PFSK-1 (cell line): ENCODE results near the gene PTPRH.

Experiments
- FOXP2 ChIP-seq: optimal IDR thresholded peaks from 2 replicates; pipeline ENCODE3; 2011; ENCODE audit warnings: borderline replicate concordance, control low read depth, inconsistent platforms; ENCODE audit not compliant: insufficient read depth; ENCODE audit errors: extremely low read length, extremely low read depth
- POLR2AphosphoS5 ChIP-seq: IDR thresholded peaks from 2 replicates; pipeline ENCODE4 v1.6.1; 2012; ENCODE audit warnings: low read depth, mild to moderate bottlenecking, control low read depth, low read length, moderate library complexity
- REST ChIP-seq, 2 experiments: IDR thresholded peaks; 2 replicates each; pipeline versions ENCODE4 v1.6.1 to v1.8.0; 2011 to 2012; ENCODE audit warnings: low read depth in 2 of 2, low read length in 2 of 2, control low read depth in 1 of 2, inconsistent platforms in 1 of 2, mild to moderate bottlenecking in 1 of 2, moderate library complexity in 1 of 2; ENCODE audit not compliant: insufficient read depth in 1 of 2
- SIN3A ChIP-seq: IDR thresholded peaks from 2 replicates; pipeline ENCODE4 v1.6.1; 2012; ENCODE audit warnings: mild to moderate bottlenecking, low read length, moderate library complexity, borderline replicate concordance; ENCODE audit not compliant: insufficient read depth
- TAF1 ChIP-seq: IDR thresholded peaks from 2 replicates; pipeline ENCODE4 v1.6.1; 2012; ENCODE audit warnings: low read length, control low read depth, borderline replicate concordance; ENCODE audit not compliant: insufficient read depth

The PTPRH gene

GRCh38 chr19:55196803-55197202 is 12.5 kb downstream of the PTPRH start:
- TF ChIP-seq SIN3A (no peak), TAF1 (no peak), REST (IDR thresholded peaks at IDR 0.05; ENCODE audit: insufficient read depth in 1 of 2, low read depth in 2 of 2, low read length in 2 of 2) (no peak), FOXP2 (no peak), POLR2AphosphoS5 (no peak)

- no peak for TF ChIP-seq POLR2AphosphoS5
- TF ChIP-seq SIN3A = no peak
Observed at GRCh38 chr19:55193481-55193880, 15.8 kb downstream of the PTPRH start.

- TF ChIP-seq TAF1 (no peak), REST (IDR thresholded peaks at IDR 0.05; ENCODE audit: insufficient read depth in 1 of 2, low read depth in 2 of 2, low read length in 2 of 2) (peak; percentile 67 to 68), FOXP2 (peak; percentile 97), SIN3A (0 out of 2 replicates have a peak, but pooled peaks have one; percentile 73), POLR2AphosphoS5 (peak; percentile 68)
Observed at GRCh38 chr19:55189403-55189835, 19.9 kb downstream of the PTPRH start.

GRCh38 chr19:55188625-55189024 is 20.7 kb downstream of the PTPRH start:
- TF ChIP-seq TAF1 (no peak), REST (IDR thresholded peaks at IDR 0.05; ENCODE audit: insufficient read depth in 1 of 2, low read depth in 2 of 2, low read length in 2 of 2) (peak in 1 of 2 experiments; percentile 30; a peak in 1 of 4 replicates), SIN3A (no peak), FOXP2 (no peak), POLR2AphosphoS5 (0 out of 2 replicates have a peak, but pooled peaks have one; percentile 20)

GRCh38 chr19:55186080-55186479 is 23.2 kb downstream of the PTPRH start:
- TF ChIP-seq REST (IDR thresholded peaks at IDR 0.05; ENCODE audit: insufficient read depth in 1 of 2, low read depth in 2 of 2, low read length in 2 of 2) (no peak), TAF1 (no peak), POLR2AphosphoS5 (no peak), FOXP2 (no peak), SIN3A (no peak)
